Activated naive CD4-positive, alpha-beta T cell treated with anti-CD3 and anti-CD28 coated beads, Interleukin-2, amount 50 U/mL, for 16 hours (primary cell): ENCODE measurements around the gene JMJD7.

ENCODE experiments used
- DNase-seq: peaks from one replicate; pipeline ENCODE4 v3.0.0-alpha.2; 2020

The JMJD7 gene

GRCh38 chr15:41869770-41870688, 42.1 kb downstream of the JMJD7 start:
- no peak for DNase-seq

GRCh38 chr15:41870689-41871081, 42.8 kb downstream of the JMJD7 start:
- DNase-seq = peak; percentile 40

- no peak for DNase-seq
These were observed 43.4 kb downstream of the JMJD7 start for GRCh38 chr15:41871175-41871905.

- DNase-seq = no peak
These were observed 44.4 kb downstream of the JMJD7 start for GRCh38 chr15:41872166-41872747.

GRCh38 chr15:41873711-41874110, 45.8 kb downstream of the JMJD7 start:
- no peak for DNase-seq

- no peak for DNase-seq
These were observed 46.8 kb downstream of the JMJD7 start for GRCh38 chr15:41874736-41875135.

GRCh38 chr15:41876007-41876406, 48.1 kb downstream of the JMJD7 start:
- DNase-seq = no peak

- DNase-seq = no peak
These were observed 48.8 kb downstream of the JMJD7 start for GRCh38 chr15:41876689-41877088.

- no peak for DNase-seq
These were observed 49.9 kb downstream of the JMJD7 start for GRCh38 chr15:41877631-41878354.

- DNase-seq = no peak
These were observed 50.4 kb downstream of the JMJD7 start for GRCh38 chr15:41878355-41878699.

GRCh38 chr15:41879321-41879845, 51.5 kb downstream of the JMJD7 start:
- DNase-seq = no peak

- DNase-seq = no peak
These were observed 52.4 kb downstream of the JMJD7 start for GRCh38 chr15:41880156-41880877.

GRCh38 chr15:41881086-41881485, 53.2 kb downstream of the JMJD7 start:
- DNase-seq = no peak

GRCh38 chr15:41881550-41881919, 53.6 kb downstream of the JMJD7 start:
- DNase-seq = no peak

GRCh38 chr15:41881920-41882688, 54.2 kb downstream of the JMJD7 start:
- no peak for DNase-seq

GRCh38 chr15:41882689-41883483, 55.0 kb downstream of the JMJD7 start:
- no peak for DNase-seq

GRCh38 chr15:41883484-41883825, 55.6 kb downstream of the JMJD7 start:
- no peak for DNase-seq

- DNase-seq = no peak
These were observed 56.6 kb downstream of the JMJD7 start for GRCh38 chr15:41884458-41884857.

GRCh38 chr15:41885321-41885720, 57.4 kb downstream of the JMJD7 start:
- no peak for DNase-seq

- DNase-seq = no peak
These were observed 57.9 kb downstream of the JMJD7 start for GRCh38 chr15:41885841-41886240.

- DNase-seq = no peak
These were observed 58.8 kb downstream of the JMJD7 start for GRCh38 chr15:41886741-41887140.
